Urinary bladder (tissue), 4 donors: ENCODE results near the gene RNF187. TPM values are rescaled to one million over a fixed set of nuclear protein-coding genes. Genes with fewer than 3 reads are reported as not detected.
"Not testable (repeated sequence)": the region's sequence is repeated elsewhere in the genome, so short reads cannot be mapped to it uniquely, and the experiment has no call there.

Source experiments
- DNase-seq: peaks from one replicate; pipeline ENCODE4 v3.0.0-alpha.2; 2015; ENCODE audit errors: extremely low spot score
- H3K27ac ChIP-seq: one replicate; pipeline ENCODE4 v1.5.1; 2013; ENCODE audit warnings: low read depth, mild to moderate bottlenecking, moderate library complexity
- H3K36me3 ChIP-seq: one replicate; pipeline ENCODE4 v1.6.1; 2013; ENCODE audit warnings: mild to moderate bottlenecking, moderate library complexity; ENCODE audit not compliant: insufficient read depth
- H3K4me1 ChIP-seq: one replicate; pipeline ENCODE4 v1.6.1; 2013; ENCODE audit warnings: mild to moderate bottlenecking, moderate library complexity; ENCODE audit not compliant: insufficient read depth
- H3K4me3 ChIP-seq: one replicate; pipeline ENCODE4 v1.5.1; 2013; ENCODE audit warnings: low read depth, low read length
- WGBS: extraction: QIAGEN DNeasy Blood & Tissue Kit; methylation state at CpG from one replicate; pipeline ENCODE4 v1.1.7; 2013; 5-methylcytosine and 5-hydroxymethylcytosine counted together
- polyA plus RNA-seq: library from polyadenylated mRNA; stranded (reverse); fragments of 200-250 nt; gene quantifications from one replicate; pipeline ENCODE4 v1.2.3, GENCODE V29; 2013
- total RNA-seq: library from RNA; depleted of rRNA; stranded (reverse); fragments of >200 nt; gene quantifications from one replicate; pipeline ENCODE4 v1.2.3, GENCODE V29; 2014
- donor health status: healthy with polysubstance abuse.
- donor health status: healthy.

The RNF187 gene
- total and polyA plus RNA-seq, 2 donors = 31.7 to 44.2 TPM

GRCh38 chr1:228465571-228466146 is 21.5 kb upstream of the RNF187 start:
- no peak for DNase-seq
- no peaks in the 10 kb centered on the region for H3K36me3 ChIP-seq
- H3K4me1 ChIP-seq = no peaks in the 10 kb centered on the region
- H3K4me3 ChIP-seq = no peak overlapping the region
- no peak overlapping the region for H3K27ac ChIP-seq
- 66% methylated on average over 8 of the region's 8 CpGs for WGBS

GRCh38 chr1:228468188-228468587 is 19.0 kb upstream of the RNF187 start:
- not testable (repeated sequence) for DNase-seq, H3K27ac ChIP-seq, H3K4me3 ChIP-seq, H3K36me3 ChIP-seq, H3K4me1 ChIP-seq
- 70% methylated on average over 2 of the region's 2 CpGs for WGBS

- 13% methylated on average over 33 of the region's 33 CpGs for WGBS
- H3K4me3 ChIP-seq = no peak overlapping the region
- H3K27ac ChIP-seq = no peak overlapping the region
- H3K4me1 ChIP-seq = no peaks in the 10 kb centered on the region
- DNase-seq = no peak
- H3K36me3 ChIP-seq = no peaks in the 10 kb centered on the region
Measured at GRCh38 chr1:228469413-228470162, 17.6 kb upstream of the RNF187 start.

- no peak overlapping the region for H3K27ac ChIP-seq
- H3K36me3 ChIP-seq = no peaks in the 10 kb centered on the region
- 64% methylated on average over 37 of the region's 37 CpGs for WGBS
- H3K4me3 ChIP-seq = no peak overlapping the region
- DNase-seq = no peak
- H3K4me1 ChIP-seq = no peaks in the 10 kb centered on the region
Measured at GRCh38 chr1:228471154-228471761, 15.9 kb upstream of the RNF187 start.

GRCh38 chr1:228471762-228472398 is 15.3 kb upstream of the RNF187 start:
- Histone ChIP-seq H3K4me1 (no peaks in the 10 kb centered on the region), H3K36me3 (no peaks in the 10 kb centered on the region), H3K27ac (no peak overlapping the region), H3K4me3 (no peak overlapping the region)
- no peak for DNase-seq
- WGBS = 56% methylated on average over 5 of the region's 5 CpGs

GRCh38 chr1:228472655-228473054 is 14.5 kb upstream of the RNF187 start:
- Histone ChIP-seq H3K4me3 (no peak overlapping the region), H3K4me1 (no peaks in the 10 kb centered on the region), H3K27ac (no peak overlapping the region), H3K36me3 (no peaks in the 10 kb centered on the region)
- no peak for DNase-seq
- 68% methylated on average over 7 of the region's 7 CpGs for WGBS

GRCh38 chr1:228474507-228474906 is 12.7 kb upstream of the RNF187 start:
- WGBS = 60% methylated on average over 3 of the region's 3 CpGs
- no peak for DNase-seq
- no peaks in the 10 kb centered on the region for H3K4me1 ChIP-seq
- H3K4me3 ChIP-seq = no peak overlapping the region
- no peak overlapping the region for H3K27ac ChIP-seq
- H3K36me3 ChIP-seq = no peaks in the 10 kb centered on the region

- 35% methylated on average over 2 of the region's 2 CpGs for WGBS
- no peaks in the 10 kb centered on the region for H3K4me1 ChIP-seq
Measured at GRCh38 chr1:228475812-228476211, 11.4 kb upstream of the RNF187 start.

GRCh38 chr1:228477263-228477662 is 9.9 kb upstream of the RNF187 start:
- Histone ChIP-seq H3K27ac (no peak overlapping the region), H3K36me3 (no peaks in the 10 kb centered on the region), H3K4me1 (no peaks in the 10 kb centered on the region), H3K4me3 (no peak overlapping the region)
- no peak for DNase-seq
- WGBS = 84% methylated on average over 4 of the region's 4 CpGs

More at GRCh38 chr1:228475812-228476211, 11.4 kb upstream of the RNF187 start:
- Histone ChIP-seq H3K36me3 (no peaks in the 10 kb centered on the region), H3K4me3 (no peak overlapping the region), H3K27ac (no peak overlapping the region)
- DNase-seq = no peak

- Histone ChIP-seq H3K27ac (no peak overlapping the region), H3K36me3 (no peaks in the 10 kb centered on the region), H3K4me3 (no peak overlapping the region), H3K4me1 (no peaks in the 10 kb centered on the region)
- DNase-seq = no peak
- WGBS = 31% methylated on average over 4 of the region's 4 CpGs
Measured at GRCh38 chr1:228478326-228478725, 8.9 kb upstream of the RNF187 start.

- DNase-seq = no peak
- no peaks in the 10 kb centered on the region for H3K4me1 ChIP-seq
- 44% methylated on average over 10 of the region's 10 CpGs for WGBS
- no peak overlapping the region for H3K27ac ChIP-seq
- no peak overlapping the region for H3K4me3 ChIP-seq
- no peaks in the 10 kb centered on the region for H3K36me3 ChIP-seq
Measured at GRCh38 chr1:228478912-228479711, 8.1 kb upstream of the RNF187 start.

GRCh38 chr1:228483789-228484188 is 3.4 kb upstream of the RNF187 start:
- Histone ChIP-seq H3K4me1 (peaks cover 4% of the 10 kb centered on the region), H3K4me3 (no peak overlapping the region), H3K27ac (no peak overlapping the region), H3K36me3 (no peaks in the 10 kb centered on the region)
- no peak for DNase-seq
- WGBS = 97% methylated on average over 1 of the region's 1 CpG

GRCh38 chr1:228486596-228487335 is 416 bp upstream of the RNF187 start:
- Histone ChIP-seq H3K4me3 (peak overlapping the region; percentile 99), H3K36me3 (no peaks in the 10 kb centered on the region), H3K27ac (peak overlapping the region; percentile 99), H3K4me1 (peaks cover 5% of the 10 kb centered on the region)
- DNase-seq = peak; percentile 39
- WGBS = under 1% methylated on average over 60 of the region's 60 CpGs
